Measurements from ENCODE around the gene CEBPE. TPM values are rescaled to one million over a fixed set of nuclear protein-coding genes. Genes with fewer than 3 reads are reported as not detected.

The CEBPE gene
- total and polyA plus RNA-seq, 11 donors, result 0.18 to 0.32 (median 0.24) TPM; not detected in 8

DNA sequence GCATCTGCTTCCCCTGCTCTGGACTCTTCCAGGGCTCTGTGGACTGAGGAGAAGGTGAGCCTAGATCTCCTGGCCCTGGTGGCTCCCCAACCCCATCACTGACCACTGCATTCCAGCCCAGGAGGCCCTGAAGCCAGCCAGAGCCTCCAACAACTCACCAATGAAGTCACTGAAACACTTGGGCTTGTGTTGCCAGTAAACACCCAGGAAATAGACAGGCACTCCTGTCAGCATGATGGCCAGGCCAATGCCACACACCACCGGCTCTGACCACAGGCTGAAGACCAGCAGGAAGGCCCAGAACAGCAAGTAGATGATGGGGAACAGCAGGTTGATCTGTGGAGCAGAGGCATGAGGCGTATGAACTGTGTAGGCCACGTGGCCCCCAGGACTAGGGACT lies 8.8 kb upstream of the CEBPE start:
- intact Hi-C loops (cut with DNase I), result loop anchor here in 3 of 10 donors (10.0 kb wide), 2 partner anchors 167 to 247 kb away; partner anchors contain the start of genes CMTM5 (in 1 of the 3) and IL25 (in 1 of the 3)
- Histone ChIP-seq H3K9me3 (no peaks in the 10 kb centered on the region), H3K27ac (no peak overlapping the region), H3K4me1 (peaks cover 0 to 22% (median 3%) of the 10 kb centered on the region in 12 donors), H3K36me3 (peaks cover 0 to 31% (median 5%) of the 10 kb centered on the region in 9 donors), H3K27me3 (no peaks in the 10 kb centered on the region), H3K4me3 (no peak overlapping the region)
- WGBS, 4 donors, result 89 to 93% (median 90%) methylated on average over 3 of the region's 3 CpGs
- ATAC-seq (no peak), DNase-seq (no peak)
- TF ChIP-seq POLR2A (IDR thresholded peaks at IDR 0.05) (no peak), CTCF (IDR thresholded peaks at IDR 0.05) (no peak)

DNA sequence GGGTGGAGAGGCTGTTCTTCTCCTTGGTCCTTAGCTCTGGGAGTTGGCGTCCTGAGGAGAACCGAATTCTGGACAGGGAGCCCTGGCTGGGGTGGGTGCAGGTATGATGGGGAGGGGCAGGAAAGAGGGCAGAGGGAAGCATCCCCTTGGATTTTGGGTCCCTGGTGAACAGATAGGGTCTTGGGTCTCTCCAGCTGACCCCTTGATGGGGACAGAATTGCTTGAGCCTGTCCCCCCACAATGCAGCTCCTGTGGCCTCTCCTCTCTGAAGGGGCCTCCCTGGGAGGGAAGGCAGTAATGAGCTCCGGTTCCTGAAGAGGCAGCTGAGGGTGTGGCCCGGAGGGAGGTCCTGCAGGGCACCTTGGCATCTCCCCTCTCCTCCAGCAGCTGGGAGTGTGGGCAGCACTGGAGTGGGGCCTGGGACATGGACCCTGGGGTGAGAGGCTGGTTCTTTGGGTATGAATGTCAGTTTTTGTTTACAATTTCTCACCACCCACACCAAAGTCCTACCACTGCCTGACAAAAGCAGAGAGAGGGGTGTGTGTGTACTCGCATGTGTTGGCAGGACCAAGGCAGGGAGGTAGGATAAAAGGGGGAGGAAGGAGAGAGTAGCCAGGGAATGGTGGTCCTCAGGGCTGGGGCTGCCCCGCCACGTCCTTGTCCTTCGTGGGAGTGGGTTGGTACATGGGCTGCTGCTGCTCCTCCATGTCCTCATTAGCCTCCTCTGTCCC lies 7.7 kb upstream of the CEBPE start:
- DNase-seq (no peak), ATAC-seq (no peak)
- intact Hi-C loops (cut with DNase I), result loop anchor here in 3 of 10 donors (10.0 kb wide), 2 partner anchors 168 to 248 kb away; partner anchors contain the start of genes CMTM5 (in 1 of the 3) and IL25 (in 1 of the 3)
- no peak for TF ChIP-seq CTCF (IDR thresholded peaks at IDR 0.05)
- no peak for TF ChIP-seq POLR2A (IDR thresholded peaks at IDR 0.05)
- peaks cover 0 to 22% (median 3%) of the 10 kb centered on the region in 12 donors for H3K4me1 ChIP-seq
- no peaks in the 10 kb centered on the region for H3K9me3 ChIP-seq
- H3K36me3 ChIP-seq, result peaks cover 0 to 31% (median 5%) of the 10 kb centered on the region in 9 donors
- no peak overlapping the region for H3K4me3 ChIP-seq
- 87 to 93% (median 87%) methylated on average over 8 of the region's 8 CpGs for WGBS, 4 donors
- H3K27me3 ChIP-seq, result no peaks in the 10 kb centered on the region
- H3K27ac ChIP-seq, result no peak overlapping the region

DNA sequence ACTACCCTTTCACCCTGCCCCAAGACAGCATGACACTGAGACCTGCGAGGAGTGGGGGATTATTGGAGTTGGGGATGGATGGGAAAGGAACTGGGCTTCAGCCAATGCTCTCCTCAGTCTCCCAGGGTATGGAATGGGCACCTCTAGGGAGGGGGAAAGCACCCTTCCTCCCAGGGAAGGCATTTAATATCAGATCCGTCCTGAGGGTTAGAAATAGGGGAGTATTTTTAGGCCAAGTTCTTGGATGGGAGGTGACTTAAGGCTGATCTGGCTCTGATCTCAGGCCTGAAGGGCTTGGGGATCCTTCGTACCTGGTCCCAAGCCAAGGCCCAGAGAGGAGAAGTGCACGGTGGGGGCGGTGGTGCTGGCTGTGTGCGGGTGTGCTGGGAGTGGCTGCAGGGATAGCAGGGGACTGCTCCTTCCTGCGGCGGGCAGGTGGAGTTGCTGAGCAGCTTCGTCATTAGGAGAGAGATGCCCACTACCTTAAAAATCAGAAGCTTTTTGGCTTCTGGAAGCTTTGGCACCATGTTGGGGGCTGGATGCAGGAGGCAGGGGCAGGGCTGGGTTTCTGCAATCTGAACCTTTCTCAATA lies 7.0 kb upstream of the CEBPE start:
- ATAC-seq, result peak in 1 of 4 donors; percentile 14
- Histone ChIP-seq H3K4me1 (peaks cover 0 to 29% (median 6%) of the 10 kb centered on the region in 12 donors), H3K36me3 (peaks cover 0 to 31% (median 5%) of the 10 kb centered on the region in 9 donors), H3K27ac (no peak overlapping the region), H3K27me3 (no peaks in the 10 kb centered on the region), H3K4me3 (no peak overlapping the region), H3K9me3 (no peaks in the 10 kb centered on the region)
- intact Hi-C loops (cut with DNase I), result loop anchor here in 3 of 10 donors (10.0 kb wide), 2 partner anchors 169 to 249 kb away; partner anchors contain the start of genes CMTM5 (in 1 of the 3) and IL25 (in 1 of the 3)
- 58 to 64% (median 61%) methylated on average over 9 of the region's 9 CpGs for WGBS, 4 donors
- no peak for TF ChIP-seq CTCF (IDR thresholded peaks at IDR 0.05)
- TF ChIP-seq POLR2A (IDR thresholded peaks at IDR 0.05), result no peak
- no peak for DNase-seq

GRCh38 chr14:23125011-23125410 lies 6.0 kb upstream of the CEBPE start:
- Histone ChIP-seq H3K4me1 (peaks cover 0 to 25% (median 8%) of the 10 kb centered on the region in 12 donors), H3K36me3 (peaks cover 0 to 30% (median 5%) of the 10 kb centered on the region in 9 donors), H3K4me3 (no peak overlapping the region), H3K9me3 (no peaks in the 10 kb centered on the region), H3K27ac (no peak overlapping the region), H3K27me3 (no peaks in the 10 kb centered on the region)
- ATAC-seq (no peak), DNase-seq (no peak)
- WGBS, 4 donors, result 62 to 72% (median 67%) methylated on average over 3 of the region's 3 CpGs
- intact Hi-C loops (cut with DNase I), result loop anchor here in 3 of 10 donors (10.0 kb wide), 2 partner anchors 170 to 250 kb away; partner anchors contain the start of genes CMTM5 (in 1 of the 3) and IL25 (in 1 of the 3)
- TF ChIP-seq POLR2A (IDR thresholded peaks at IDR 0.05) (no peak), CTCF (IDR thresholded peaks at IDR 0.05) (no peak)
